HG03280 (cell line): ENCODE results near the gene ADM.
"Not testable (repeated sequence)": the region's sequence is repeated elsewhere in the genome, so short reads cannot be mapped to it uniquely, and the experiment has no call there.

Experiments used
- ATAC-seq: cut with Tn5 transposase; IDR thresholded peaks from one replicate; pipeline ENCODE4 v1.9.1; 2021; ENCODE audit warnings: mild to moderate bottlenecking, moderate library complexity; ENCODE audit not compliant: unreplicated experiment

ADM gene

GRCh38 chr11:10304495-10305261, at the start of gene ADM:
TSS of gene ADM (plus strand) at chr11:10305073. CDS start at chr11:10305701, 628 bp downstream.
- no peak for ATAC-seq

GRCh38 chr11:10255388-10256125, 49.3 kb upstream of the ADM start:
- ATAC-seq, result no peak

- ATAC-seq, result no peak
Observed at GRCh38 chr11:10257478-10257877, 47.4 kb upstream of the ADM start.

GRCh38 chr11:10261821-10262220, 43.1 kb upstream of the ADM start:
- ATAC-seq, result no peak

GRCh38 chr11:10263929-10264328, 40.9 kb upstream of the ADM start:
- ATAC-seq, result no peak

GRCh38 chr11:10264716-10265115, 40.2 kb upstream of the ADM start:
- not testable (repeated sequence) for ATAC-seq

GRCh38 chr11:10265936-10266335, 38.9 kb upstream of the ADM start:
- ATAC-seq, result no peak

GRCh38 chr11:10267821-10268220, 37.1 kb upstream of the ADM start:
- no peak for ATAC-seq

GRCh38 chr11:10268746-10269488, 36.0 kb upstream of the ADM start:
- ATAC-seq, result no peak

GRCh38 chr11:10272132-10272531, 32.7 kb upstream of the ADM start:
- no peak for ATAC-seq

GRCh38 chr11:10273738-10274137, 31.1 kb upstream of the ADM start:
- ATAC-seq, result no peak

GRCh38 chr11:10274726-10275125, 30.1 kb upstream of the ADM start:
- no peak for ATAC-seq

GRCh38 chr11:10275714-10276113, 29.2 kb upstream of the ADM start:
- ATAC-seq, result no peak

GRCh38 chr11:10282117-10282516, 22.8 kb upstream of the ADM start:
- ATAC-seq, result no peak

GRCh38 chr11:10283991-10284390, 20.9 kb upstream of the ADM start:
- no peak for ATAC-seq

- no peak for ATAC-seq
Observed at GRCh38 chr11:10285148-10285802, 19.6 kb upstream of the ADM start.

GRCh38 chr11:10287140-10287539, 17.7 kb upstream of the ADM start:
- ATAC-seq, result no peak

- no peak for ATAC-seq
Observed at GRCh38 chr11:10287766-10288715, 16.8 kb upstream of the ADM start.

- ATAC-seq, result no peak
Observed at GRCh38 chr11:10288881-10289764, 15.8 kb upstream of the ADM start.
